ENCODE data around the gene AKR1A1.
A peak's percentile ranks its signal among the peaks of the same experiment; 100 is the strongest.

The AKR1A1 gene

GRCh38 chr1:45542591-45542990 is 8.0 kb upstream of the AKR1A1 start:
- no peak for DNase-seq (ENCODE audit: low spot score)
- no peak for TF ChIP-seq CTCF (IDR thresholded peaks at IDR 0.05; ENCODE audit: extremely low read depth, insufficient read depth, missing control alignments)
- in situ Hi-C loops (cut with MboI; ENCODE audit: low pct_unique_long_range_greater_than_20kb, low sequenced_read_pairs, unreplicated experiment), result no loop called here

GRCh38 chr1:45543581-45544417 is 6.8 kb upstream of the AKR1A1 start:
- TF ChIP-seq CTCF (IDR thresholded peaks at IDR 0.05; ENCODE audit: extremely low read depth, insufficient read depth, missing control alignments), result no peak
- in situ Hi-C loops (cut with MboI; ENCODE audit: low pct_unique_long_range_greater_than_20kb, low sequenced_read_pairs, unreplicated experiment), result no loop called here
- peak; percentile 55 for DNase-seq (ENCODE audit: low spot score)

- in situ Hi-C loops (cut with MboI; ENCODE audit: low pct_unique_long_range_greater_than_20kb, low sequenced_read_pairs, unreplicated experiment), result no loop called here
- no peak for DNase-seq (ENCODE audit: low spot score)
- TF ChIP-seq CTCF (IDR thresholded peaks at IDR 0.05; ENCODE audit: extremely low read depth, insufficient read depth, missing control alignments), result no peak
Measured at GRCh38 chr1:45544530-45544929, 6.1 kb upstream of the AKR1A1 start.

- TF ChIP-seq CTCF (IDR thresholded peaks at IDR 0.05; ENCODE audit: extremely low read depth, insufficient read depth, missing control alignments), result no peak
- peak; percentile 55 for DNase-seq (ENCODE audit: low spot score)
- in situ Hi-C loops (cut with MboI; ENCODE audit: low pct_unique_long_range_greater_than_20kb, low sequenced_read_pairs, unreplicated experiment), result no loop called here
Measured at GRCh38 chr1:45545019-45545493, 5.6 kb upstream of the AKR1A1 start.

GRCh38 chr1:45545553-45546310 is 4.9 kb upstream of the AKR1A1 start:
- no peak for DNase-seq (ENCODE audit: low spot score)
- no peak for TF ChIP-seq CTCF (IDR thresholded peaks at IDR 0.05; ENCODE audit: extremely low read depth, insufficient read depth, missing control alignments)
- in situ Hi-C loops (cut with MboI; ENCODE audit: low pct_unique_long_range_greater_than_20kb, low sequenced_read_pairs, unreplicated experiment), result no loop called here

GRCh38 chr1:45551684-45552083 is 1.1 kb downstream of the AKR1A1 start:
- no peak for TF ChIP-seq CTCF (IDR thresholded peaks at IDR 0.05; ENCODE audit: extremely low read depth, insufficient read depth, missing control alignments)
- in situ Hi-C loops (cut with MboI; ENCODE audit: low pct_unique_long_range_greater_than_20kb, low sequenced_read_pairs, unreplicated experiment), result no loop called here
- DNase-seq (ENCODE audit: low spot score), result no peak
